Measurements from ENCODE around the gene SWSAP1.

Gene SWSAP1

DNA sequence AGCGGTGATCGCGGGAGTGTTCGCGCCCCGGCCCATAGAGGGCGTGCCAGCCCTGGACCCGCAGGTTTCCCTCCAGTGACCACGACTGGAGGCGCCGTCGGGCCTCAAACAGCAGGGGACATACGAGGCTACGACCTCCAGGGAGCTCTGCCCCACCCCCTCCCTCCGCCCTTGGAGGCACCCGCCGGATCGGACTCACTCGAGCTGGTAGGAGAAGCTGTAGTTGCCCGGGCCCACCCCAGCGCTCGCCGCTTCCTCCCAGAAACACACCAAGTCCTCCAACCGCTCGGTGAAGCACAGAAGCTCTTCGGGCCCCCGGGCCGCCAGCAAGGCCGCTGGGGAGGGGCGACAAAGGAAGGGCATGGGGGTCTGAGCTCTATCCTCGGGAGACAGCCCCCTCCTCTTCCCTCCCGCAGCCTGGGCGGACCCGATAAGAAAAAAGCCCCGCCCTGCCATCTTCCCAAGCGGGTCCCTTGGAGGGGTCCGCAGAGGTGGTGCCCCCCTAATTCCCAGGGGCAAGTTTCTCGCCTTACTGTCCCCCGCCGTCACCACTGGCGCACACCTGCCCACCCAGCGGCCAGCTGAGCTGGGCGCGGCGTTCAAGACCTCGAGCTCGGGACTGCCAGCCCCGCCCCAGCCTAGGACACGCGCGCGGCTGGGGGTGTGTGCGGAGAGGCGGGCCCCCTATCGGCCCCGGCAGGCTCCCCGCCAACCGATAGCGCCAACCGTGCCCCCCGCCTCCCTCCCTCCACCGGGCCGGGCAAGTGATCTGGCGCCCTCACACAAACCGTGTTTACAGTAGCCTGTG lies 8.6 kb downstream of the SWSAP1 start:
- no peak for TF ChIP-seq GATA3 (IDR thresholded peaks at IDR 0.05; ENCODE audit: low read depth, low read length)
- TF ChIP-seq GATA2 (IDR thresholded peaks at IDR 0.05; ENCODE audit: low read depth, low read length), result no peak

DNA sequence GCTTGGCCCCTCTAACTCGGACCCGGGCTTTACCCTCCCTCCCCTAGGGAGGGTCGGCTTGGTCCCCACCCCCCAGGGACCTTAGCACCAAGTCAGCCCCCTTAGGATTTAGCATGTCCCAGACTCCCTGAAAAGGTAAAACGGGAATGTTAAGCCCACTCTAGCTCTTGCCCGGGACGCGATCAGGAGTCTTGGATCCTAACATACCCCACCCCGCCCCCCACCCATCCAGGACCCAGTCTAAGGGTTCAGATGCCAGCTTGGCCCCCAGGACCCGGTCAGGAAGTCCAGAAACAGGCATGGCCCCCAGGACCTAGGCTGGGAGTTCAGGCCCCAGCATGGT lies 9.2 kb downstream of the SWSAP1 start:
- TF ChIP-seq GATA3 (IDR thresholded peaks at IDR 0.05; ENCODE audit: low read depth, low read length) (no peak), GATA2 (IDR thresholded peaks at IDR 0.05; ENCODE audit: low read depth, low read length) (no peak)

DNA sequence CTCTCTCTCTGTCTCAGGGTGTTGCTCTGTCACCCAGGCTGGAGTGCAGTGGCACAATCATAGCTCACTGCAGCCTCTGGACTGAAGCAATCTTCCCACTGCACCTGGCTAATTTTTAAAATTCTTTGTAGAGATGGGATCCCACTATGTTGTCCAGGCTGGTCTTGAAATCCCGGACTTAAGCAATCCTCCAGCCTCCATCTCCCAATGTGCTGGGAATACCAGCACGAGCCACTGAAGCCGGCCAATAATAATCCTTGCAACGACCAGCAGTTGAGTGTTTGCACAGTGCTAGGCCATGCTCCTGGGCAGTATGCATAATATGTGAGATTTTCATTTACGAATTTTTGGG lies 10.3 kb downstream of the SWSAP1 start:
- no peak for TF ChIP-seq GATA3 (IDR thresholded peaks at IDR 0.05; ENCODE audit: low read depth, low read length)
- TF ChIP-seq GATA2 (IDR thresholded peaks at IDR 0.05; ENCODE audit: low read depth, low read length), result no peak

DNA sequence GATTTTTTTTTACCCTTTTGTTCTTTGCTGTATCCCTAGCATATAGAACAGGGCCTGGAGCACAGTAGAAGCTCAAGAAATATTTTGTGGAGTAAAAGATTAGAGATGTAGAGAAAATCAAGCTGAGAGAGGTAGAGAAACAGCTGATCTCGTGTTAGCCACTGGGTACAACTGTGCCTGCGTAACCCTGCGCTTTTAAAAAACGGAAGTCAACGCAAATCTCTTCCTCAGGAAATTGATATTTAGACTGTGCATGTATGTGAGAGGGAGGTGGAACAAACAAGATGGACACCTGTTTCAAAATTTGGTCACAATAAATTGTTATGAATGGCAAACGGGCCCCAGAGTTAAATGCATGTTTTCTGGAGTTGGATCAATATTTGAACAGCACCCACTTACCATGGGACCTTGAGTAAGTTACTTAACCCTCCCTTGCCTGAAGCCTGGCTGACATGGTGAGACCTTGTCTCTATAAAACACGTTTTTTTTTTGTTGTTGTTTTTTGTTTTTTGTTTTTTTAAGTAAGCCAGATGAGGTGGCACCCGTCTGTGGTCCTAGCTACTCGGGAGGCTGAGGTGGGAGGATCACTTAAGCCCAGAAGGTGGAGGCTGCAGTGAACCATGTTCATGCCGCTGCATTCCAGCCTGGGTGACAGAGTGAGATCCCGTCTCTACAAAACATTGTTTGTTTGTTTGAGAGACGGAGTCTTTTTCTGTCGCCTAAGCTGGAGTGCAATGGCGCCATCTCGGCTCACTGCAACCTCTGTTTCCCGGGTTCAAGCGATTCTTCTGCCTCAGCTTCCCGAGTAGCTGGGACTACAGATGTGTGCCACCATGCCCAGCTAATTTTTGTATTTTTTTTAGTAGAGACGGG lies 12.9 kb downstream of the SWSAP1 start:
- TF ChIP-seq GATA2 (IDR thresholded peaks at IDR 0.05; ENCODE audit: low read depth, low read length) (no peak), GATA3 (IDR thresholded peaks at IDR 0.05; ENCODE audit: low read depth, low read length) (no peak)

DNA sequence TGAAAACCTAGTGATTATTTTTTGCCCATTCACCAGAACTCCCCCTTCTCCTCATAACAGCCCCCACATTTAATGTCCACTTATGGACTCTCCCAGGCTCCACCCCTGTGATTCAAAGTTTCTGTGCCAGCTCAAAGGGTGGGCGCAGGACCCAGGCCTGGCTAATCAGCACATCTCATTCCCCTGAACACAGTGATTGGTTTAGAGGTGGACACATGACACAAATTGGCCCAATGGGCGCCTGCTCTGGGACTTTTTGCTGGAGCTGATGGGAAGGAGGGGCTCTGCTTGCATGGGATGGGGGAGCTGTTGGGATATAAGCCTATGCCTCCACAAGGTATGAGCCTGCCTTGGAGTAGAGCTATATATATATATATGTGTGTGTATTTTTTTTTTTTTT lies 15.9 kb downstream of the SWSAP1 start:
- TF ChIP-seq GATA2 (IDR thresholded peaks at IDR 0.05; ENCODE audit: low read depth, low read length), result no peak
- TF ChIP-seq GATA3 (IDR thresholded peaks at IDR 0.05; ENCODE audit: low read depth, low read length), result no peak

DNA sequence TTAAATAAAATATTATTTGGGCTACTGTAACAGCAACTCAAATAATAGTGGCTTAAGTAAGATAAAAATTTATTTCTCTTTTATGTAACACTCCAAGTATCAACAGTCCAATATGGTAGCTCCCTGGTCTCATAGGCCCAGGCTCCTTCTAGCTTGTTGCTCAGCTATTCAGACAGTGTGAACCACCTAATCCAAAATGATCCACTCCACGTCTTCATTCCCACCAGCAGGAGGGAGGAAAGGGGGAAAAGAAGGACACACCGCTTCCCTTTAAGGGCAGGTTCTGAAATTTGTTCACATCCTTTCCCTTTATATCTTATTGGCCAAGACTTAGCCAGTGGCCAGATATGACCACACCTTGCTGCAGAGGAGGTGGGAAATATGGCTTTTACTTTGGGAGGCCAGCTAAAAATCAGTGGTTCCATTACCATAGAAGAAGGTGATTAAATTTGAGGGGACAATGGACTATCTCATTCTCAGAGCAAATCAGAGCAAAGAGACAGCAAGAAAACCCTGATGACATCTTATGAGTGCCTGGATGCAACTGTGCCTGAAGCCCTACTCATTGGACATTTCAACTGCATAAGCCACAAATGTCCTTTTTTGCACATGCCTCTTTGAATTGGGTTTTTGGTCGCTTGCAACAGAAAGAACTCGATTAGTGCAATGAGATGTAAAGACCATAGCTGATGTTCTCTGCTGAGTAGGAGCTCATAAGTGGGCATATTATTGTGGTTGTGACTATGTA lies 16.6 kb downstream of the SWSAP1 start:
- no peak for TF ChIP-seq GATA3 (IDR thresholded peaks at IDR 0.05; ENCODE audit: low read depth, low read length)
- no peak for TF ChIP-seq GATA2 (IDR thresholded peaks at IDR 0.05; ENCODE audit: low read depth, low read length)

DNA sequence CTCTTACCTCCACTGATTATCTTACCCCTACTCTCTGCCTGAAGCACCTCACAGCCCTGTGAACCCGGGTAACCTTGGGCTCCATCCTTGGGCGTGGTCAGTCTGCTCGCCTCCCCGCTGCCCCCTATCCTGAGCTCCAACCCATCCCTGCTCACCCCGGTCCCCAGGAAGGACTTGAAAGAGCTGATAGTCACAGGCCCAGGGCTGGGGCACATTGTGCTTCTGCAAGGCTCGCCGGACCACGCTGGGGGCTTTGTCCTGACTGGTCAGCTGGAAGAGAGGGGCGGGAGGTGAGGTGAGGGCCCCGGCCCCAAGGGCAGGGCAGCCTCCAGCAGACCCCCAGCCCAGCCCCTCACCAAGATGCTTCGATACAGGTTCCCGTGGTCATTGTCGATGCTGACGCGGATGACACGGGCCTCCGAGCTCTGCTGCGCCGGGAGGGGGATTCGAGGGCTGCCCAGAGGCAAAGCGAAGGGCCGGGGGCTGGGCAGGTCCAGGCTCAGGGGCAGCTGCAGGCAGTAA lies 22.7 kb downstream of the SWSAP1 start:
- TF ChIP-seq GATA3 (IDR thresholded peaks at IDR 0.05; ENCODE audit: low read depth, low read length), result no peak
- no peak for TF ChIP-seq GATA2 (IDR thresholded peaks at IDR 0.05; ENCODE audit: low read depth, low read length)

DNA sequence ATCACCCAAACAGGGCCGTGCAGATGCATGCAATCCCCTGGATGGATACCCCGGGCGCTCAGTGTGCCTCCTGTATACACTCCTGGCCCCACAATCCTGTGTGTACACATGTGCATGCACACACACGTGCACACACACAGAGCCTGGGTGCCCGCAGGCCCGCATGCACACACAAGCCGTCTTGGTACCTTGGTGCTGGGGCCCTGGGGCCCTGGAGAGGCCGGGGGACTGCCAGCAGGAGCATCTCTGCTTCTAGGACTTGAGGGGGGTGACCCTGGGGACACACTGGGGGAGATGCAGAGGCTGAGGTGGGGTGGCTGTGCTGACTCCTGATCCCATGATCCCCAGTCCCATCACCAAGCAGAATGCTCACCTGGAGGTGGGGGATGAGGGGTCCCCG lies 25.2 kb downstream of the SWSAP1 start:
- TF ChIP-seq GATA3 (IDR thresholded peaks at IDR 0.05; ENCODE audit: low read depth, low read length) (no peak), GATA2 (IDR thresholded peaks at IDR 0.05; ENCODE audit: low read depth, low read length) (no peak)

DNA sequence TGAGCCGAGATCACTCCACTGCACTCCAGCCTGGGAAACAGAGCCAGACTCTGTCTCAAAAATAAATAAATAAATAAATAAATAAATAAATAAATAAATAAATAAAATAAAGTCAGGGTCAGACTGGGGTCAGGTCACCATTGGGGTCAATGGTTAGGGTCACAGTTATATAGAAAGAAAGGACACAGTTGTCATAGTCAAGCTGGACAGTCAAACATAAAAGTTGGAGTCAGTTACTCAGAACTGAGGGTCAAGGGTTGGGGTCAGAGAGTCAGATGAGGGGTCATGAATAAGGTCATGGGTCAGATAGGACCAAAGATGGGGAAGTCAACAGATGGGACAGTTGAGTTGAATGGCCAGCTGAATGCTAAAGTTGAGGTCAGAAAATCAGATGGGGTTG lies 26.3 kb downstream of the SWSAP1 start:
- TF ChIP-seq GATA3 (IDR thresholded peaks at IDR 0.05; ENCODE audit: low read depth, low read length) (no peak), GATA2 (IDR thresholded peaks at IDR 0.05; ENCODE audit: low read depth, low read length) (no peak)

DNA sequence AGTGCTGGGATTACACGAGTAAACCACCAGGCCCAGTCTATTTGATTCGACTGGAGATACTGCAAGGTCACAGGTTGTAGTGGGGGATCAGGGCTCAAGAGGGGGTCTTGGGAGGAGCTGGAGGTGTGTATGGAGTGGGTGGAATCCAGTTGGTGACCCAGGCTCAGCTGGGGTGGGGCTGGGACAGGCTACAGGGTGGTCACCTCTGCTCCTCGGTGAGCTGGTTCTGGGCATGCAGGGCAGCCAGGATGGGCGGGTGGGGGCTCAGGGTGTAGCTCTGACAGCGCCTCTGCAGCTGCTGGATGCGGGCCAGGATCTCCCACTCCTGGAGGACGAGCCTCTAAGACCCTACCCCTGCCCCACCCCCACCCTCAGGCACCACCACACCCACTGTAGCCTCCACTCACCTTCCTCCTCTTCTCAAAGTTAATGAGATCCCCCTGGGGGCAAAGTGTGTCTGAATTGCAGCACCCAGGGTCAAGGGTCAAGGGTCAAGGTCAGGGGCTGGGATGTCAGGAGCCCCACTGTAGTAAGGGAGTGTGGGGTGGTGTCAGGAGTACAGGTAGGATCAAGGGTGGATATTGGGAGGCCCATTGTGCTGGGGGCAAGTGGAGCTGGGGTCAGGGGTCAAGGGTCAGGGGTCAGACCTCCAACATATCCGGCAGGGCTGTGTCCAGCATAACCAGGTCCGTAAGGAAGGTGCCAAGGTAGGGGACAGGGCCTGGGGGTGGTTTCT lies 27.5 kb downstream of the SWSAP1 start:
- TF ChIP-seq GATA2 (IDR thresholded peaks at IDR 0.05; ENCODE audit: low read depth, low read length) (no peak), GATA3 (IDR thresholded peaks at IDR 0.05; ENCODE audit: low read depth, low read length) (no peak)

DNA sequence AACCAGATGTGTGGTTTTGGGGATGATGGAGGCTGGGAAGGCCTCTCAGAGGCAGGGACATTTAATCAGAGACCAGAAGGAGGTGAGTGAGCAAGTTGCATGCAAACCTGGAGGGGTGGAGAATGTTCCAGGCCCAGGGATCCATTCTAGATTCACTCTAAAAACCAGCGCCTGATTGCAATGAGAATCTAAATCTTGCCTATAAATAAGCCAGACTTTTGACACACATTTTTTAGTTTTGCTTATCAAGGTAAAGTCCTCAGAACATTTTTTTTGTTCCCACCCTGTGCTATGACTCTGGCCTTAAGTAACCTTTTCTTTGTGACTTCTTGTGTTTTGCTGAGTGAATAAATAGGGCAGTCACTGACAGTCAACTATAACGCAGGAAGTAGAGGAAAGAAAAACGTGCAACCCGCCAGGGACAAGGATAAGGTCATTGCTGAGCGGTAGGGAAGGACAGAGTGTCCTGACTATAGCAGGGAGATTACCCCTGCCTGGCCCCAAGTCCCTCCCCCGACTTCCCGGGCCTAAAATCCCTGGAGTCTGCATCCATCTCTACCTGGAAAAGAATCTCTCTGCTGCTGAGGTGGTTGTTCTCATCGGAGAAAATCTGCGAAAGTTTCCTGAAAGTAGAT lies 30.2 kb downstream of the SWSAP1 start:
- TF ChIP-seq GATA2 (IDR thresholded peaks at IDR 0.05; ENCODE audit: low read depth, low read length) (no peak), GATA3 (IDR thresholded peaks at IDR 0.05; ENCODE audit: low read depth, low read length) (no peak)

DNA sequence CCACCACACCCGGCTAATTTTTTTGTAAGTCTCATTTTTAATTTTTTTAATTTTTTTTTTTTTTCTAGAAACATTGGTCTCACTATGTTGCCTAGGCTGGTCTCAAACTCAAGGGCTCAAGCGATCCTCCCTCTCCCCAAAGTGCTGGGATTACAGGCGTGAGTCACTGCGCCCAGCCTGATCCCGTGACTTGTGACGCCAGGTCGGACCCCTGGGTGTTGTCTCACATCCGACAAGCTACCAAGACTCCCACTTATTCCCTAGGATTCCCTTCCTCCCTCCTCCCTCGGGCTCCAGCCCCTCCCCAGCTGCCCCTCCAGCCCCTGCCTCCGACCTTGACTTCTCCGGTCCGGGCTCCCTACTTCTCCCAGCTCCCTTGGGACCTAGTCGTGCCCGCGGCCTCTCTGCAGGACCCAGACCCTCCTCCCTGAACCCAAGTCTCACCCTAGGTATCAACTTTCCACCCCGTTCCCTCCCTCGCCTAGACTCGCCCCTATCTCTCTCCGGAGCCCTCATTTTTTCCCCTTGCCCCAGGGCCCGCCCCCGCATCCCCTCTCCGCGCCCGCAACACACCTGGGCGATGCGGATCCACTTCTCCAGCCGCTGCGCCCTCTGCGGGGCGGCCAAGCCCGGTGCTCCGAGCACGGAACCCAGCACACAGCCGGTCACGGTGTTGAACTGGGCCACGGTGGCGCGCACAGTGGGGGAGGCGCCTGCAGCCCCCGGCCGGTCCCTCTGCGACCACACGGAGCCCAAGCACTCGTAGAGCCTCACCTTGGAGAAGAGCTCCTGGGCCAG lies 31.6 kb downstream of the SWSAP1 start:
- TF ChIP-seq GATA2 (IDR thresholded peaks at IDR 0.05; ENCODE audit: low read depth, low read length), result no peak
- no peak for TF ChIP-seq GATA3 (IDR thresholded peaks at IDR 0.05; ENCODE audit: low read depth, low read length)
